NCI-H82 treated with DMSO at 0.1 percent for 48 hours (cell line): Measurements from ENCODE around the gene TNIK.

Experiments
- DNase-seq: peaks from one replicate; lab custom pipeline; 2025; ENCODE audit not compliant: unreplicated experiment; lab: John Stamatoyannopoulos, UW

The TNIK gene

DNA sequence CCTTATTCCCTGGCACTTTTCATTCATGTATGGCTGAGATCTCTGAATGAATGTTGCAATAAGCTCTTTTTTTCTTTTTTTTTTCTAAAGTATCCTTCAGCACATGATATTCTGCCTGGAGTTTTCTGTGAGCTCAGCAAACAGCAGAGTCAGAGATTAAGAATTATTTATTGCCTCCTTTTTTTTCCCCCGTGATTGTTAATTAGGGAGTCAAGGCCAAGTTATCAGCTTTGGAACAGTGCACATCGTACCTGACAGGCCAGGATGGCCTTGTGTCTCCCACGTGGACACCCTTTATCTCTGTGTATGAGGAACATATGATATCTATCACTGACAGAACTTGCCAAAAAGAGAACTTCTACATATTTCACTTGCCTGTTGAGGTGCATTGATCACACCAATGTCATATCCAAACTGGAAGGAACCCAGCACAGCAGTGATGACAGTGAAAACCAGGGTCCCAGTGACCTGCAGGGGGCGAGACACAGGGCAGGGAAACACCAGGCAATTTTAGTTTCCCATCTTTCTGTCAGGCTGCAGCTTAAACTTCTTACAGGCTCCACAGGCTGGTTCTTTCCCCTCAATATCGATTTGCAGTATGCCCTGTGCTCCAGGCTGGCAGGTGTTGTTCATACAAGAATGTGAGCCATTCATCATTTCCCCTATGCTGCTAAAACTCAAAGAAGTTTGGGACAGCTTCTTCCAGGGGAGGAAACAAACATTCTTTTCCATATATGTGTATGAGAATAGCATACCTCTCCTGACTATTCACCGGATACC lies 441.9 kb downstream of the TNIK start:
- no peak for DNase-seq

DNA sequence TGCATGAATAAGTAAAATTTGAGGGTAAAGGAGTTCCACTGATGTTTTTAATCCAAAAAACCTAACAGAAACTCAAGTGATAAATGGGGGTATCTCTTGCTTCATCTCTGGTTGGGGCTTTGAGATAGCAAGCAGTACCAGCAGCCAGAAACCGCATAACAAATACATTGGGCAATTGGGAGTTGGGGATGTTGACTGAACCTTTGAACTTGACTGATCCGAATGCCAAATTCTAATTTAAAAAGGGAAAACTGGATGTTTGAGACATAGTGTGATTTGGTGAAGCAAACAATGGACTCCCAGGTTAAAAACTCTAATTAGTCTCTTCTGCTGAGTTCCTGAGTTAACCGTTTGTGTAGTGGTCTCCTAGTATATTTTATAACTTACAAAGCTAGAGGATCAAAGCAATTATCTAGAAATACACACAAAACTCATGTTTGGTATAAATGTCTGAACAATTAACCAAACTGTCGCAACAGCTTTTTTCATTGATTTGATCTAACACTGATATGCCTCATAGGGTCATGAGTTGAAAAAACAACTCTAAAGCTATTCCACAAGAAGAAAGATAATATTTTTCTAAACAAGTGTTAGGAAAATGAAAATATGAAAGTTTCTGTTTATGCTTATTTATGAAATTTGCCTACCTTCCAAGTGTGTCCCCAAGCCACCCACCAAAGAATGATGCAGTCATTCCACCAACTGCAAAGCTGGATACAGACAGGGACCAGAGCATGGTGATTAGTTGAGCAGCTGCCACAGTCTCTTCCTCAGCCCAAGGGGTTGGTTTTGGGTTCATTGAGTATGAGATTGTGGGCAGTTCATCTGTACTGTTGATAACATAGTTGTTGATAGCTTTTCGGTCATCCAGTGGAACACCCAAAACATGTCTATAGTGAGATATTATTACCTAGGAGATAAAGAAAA lies 446.1 kb downstream of the TNIK start:
- no peak for DNase-seq

DNA sequence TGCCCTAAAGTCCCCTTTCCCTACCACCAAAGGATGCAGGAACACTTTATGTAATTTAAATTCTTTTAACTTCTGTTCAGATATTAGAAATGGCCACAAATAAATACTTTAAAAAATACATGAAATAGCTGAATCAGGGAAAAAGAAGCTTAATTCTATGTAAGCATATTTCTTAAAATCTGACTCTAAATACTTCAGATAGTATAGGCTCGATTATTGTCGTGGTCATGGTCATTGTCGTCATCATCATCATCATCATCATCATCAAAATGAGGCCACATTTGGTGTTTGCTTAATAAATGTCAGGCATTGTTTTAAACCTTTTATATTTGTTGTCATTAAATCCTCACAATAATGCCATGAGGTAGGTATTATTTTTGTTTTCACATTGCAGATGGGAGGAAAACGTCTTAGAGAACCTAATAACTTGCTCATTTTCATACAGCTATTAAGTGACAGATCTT lies 448.3 kb downstream of the TNIK start:
- DNase-seq: no peak
